HG03039 (cell line): ENCODE results near the gene USP20.

Source experiments
- ATAC-seq: cut with Tn5 transposase; IDR thresholded peaks from one replicate; pipeline ENCODE4 v1.9.1; 2021; ENCODE audit warnings: mild to moderate bottlenecking, moderate library complexity; ENCODE audit not compliant: unreplicated experiment

The USP20 gene

DNA sequence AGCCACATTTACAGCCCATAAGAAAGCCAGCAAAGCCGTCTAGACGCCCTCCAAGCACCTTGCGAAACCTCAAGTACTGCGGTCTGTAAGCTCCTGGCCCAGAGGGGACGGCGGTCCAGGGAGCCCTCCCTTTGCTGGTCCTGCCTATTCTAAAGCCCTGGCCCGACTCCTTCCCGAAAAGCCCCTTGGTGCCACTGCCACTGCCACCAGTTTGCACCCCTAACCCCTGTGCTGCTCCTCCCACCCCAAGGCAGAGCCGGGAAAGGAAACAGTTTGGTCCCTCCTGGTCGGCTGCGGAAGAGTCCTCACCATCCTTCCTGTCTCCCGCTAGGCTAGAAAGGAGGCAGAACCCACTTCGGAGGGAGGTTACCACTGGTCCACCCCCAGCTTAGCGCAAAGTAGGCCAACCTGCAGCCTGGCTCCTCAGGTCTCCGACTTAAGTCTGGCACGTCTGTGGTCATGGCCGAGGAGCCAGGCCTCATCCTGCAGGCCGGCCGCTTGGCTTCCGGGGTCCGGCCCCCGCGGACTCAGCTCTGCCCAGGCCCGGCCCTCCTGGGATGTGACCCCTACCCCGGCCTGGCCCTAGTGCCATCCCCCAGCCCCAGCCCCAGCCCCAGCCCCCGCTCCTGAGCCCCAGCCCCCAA is 12.2 kb upstream of the USP20 start:
- ATAC-seq, result no peak

DNA sequence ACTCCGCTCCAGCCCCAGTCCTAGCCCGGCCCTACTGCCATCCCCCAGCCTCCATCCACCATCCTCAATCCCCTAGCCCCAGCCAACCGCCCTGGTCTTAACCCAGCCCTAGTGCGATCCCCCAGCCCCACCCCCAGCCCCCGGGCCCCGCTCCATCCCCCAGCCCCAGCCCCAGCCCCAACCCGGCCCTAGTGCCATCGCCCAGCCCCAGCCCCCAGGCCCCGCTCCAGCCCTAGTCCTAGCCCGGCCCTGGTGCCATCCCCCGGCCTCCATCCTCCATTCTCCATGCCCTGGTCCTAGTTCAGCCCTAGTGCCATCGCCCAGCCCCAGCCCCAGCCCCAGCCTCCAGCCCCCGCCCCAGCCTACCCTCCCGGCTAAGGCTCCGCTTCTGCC is 11.7 kb upstream of the USP20 start:
- ATAC-seq, result no peak

DNA sequence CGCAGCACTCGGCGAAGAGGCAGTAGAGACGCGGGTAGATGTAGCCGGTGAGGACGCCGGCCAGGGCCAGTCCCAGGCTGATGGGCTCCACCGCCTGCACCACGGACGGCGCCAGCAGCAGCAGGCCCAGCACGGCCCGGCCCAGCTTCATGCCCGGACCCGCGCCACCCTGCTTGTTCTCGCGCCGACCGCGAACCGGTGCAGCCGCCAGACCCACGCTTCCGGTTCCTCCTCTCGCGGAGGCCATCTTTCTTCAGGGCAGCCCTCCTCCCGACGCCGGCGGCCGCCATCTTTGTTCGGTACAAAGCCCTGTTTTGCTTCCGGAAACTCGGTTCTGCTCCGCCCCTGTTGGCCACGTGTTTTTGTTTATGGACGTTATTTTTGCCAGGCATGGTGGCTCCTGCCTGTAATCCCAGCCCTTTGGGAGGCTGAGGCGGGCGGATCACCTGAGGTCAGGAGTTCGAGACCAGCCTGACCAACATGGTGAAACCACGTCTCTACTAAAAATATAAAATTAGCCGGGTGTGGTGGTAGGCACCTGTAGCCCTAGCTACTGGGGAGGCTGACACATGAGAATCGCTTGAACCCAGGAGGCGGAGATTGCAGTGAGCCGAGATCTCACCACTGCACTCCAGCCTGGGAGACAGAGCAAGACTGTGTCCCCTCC is 11.2 kb upstream of the USP20 start, which contains the start of gene TOR1A:
Gene TOR1A, minus strand, starts transcription at position 202 of the 667 bp plus-strand sequence. Its CDS starts 51 bp downstream, at position 151.
- peak; percentile 66 for ATAC-seq

DNA sequence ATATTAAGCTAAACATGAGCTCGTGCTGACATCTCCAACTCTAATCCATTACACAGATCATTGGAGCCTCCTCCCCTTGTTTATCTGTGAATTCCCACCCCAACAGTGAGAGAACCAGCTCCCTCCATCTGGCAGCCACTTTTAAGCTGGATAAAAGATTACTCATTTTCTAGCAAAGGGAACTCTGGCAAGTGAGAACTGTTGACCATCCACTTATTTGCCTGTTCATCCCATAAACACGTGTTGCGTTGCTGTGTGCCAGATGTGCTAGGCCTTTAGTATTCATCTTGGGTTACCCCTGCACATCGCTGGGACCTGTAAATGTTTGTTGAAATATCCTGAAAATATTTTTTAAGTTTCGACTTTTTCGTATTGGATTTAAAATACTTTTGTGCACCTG is 8.9 kb upstream of the USP20 start:
- no peak for ATAC-seq

DNA sequence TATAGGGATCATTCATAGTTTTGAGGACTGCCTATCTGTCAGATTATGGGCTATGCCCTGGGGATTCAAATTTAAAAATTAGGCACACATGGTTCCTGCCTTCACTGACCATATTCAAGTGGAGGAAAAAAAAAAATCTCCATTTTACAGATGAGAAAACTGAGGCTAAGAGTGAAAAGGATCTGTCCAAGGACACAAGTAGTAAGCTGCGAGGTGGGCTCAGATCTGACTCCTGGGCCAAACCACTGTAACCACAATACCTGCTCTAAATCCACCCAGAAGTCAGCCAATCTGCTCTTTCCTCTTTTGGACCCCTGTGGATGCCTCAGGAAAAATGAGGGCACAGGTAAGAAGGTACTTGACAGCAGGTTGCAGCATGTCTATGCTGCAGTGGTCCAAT is 8.5 kb upstream of the USP20 start:
- ATAC-seq, result no peak

DNA sequence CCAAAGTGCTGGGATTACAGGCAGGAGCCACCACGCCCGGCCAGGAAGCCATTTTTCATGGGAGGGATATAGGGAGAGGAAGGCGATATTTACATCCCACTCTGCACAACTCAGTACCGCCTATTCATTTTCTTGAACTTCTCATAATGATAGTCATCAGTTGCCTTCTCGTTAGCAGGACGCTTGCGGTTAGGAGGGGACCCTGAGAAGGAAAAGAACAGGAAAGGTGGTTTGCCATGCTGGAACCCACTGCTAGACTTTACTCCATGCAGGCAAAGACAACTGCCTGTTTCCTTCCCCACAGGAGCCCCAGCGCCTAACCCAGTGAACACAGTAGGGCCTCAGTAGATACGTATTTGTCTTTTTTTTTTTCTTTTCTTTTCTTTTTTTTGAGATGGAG is 7.2 kb upstream of the USP20 start:
- ATAC-seq, result no peak

DNA sequence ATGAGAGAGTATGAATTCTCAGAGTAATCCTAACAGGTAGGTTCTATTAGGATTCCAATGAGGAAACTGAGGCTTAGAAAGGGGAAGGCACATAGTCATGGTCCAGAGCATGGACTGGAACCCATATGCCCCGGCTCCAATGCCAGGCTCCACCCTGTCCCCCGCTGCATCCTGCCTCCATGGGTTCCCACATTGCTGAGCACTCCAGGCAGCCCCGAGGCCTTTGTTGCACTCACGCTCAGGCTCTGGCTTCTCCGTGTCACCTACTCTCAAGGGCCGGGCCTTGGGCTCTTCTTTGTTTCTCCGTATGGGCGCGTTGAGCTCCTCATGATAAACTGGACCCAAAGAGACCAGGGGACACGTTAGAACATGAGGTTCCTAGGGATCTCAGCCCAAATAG is 6.3 kb upstream of the USP20 start:
- ATAC-seq, result no peak

DNA sequence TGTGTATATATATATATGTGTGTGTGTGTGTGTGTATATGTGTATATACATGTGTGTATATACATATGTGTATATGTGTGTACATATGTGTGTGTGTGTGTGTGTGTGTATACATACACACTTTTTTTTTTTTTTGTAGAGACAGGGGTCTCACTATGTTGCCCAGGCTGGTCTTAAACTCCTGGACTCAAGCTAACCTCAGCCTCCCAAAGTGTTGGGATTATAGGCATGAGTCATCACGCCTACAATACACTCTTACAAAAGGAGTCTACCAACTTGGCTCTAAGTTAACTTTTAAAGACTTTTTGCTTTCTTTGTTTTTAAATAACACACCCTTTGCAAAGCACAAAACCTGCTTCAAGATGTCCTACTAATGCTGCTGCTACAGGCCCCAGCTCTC is 2.3 kb upstream of the USP20 start:
- no peak for ATAC-seq

DNA sequence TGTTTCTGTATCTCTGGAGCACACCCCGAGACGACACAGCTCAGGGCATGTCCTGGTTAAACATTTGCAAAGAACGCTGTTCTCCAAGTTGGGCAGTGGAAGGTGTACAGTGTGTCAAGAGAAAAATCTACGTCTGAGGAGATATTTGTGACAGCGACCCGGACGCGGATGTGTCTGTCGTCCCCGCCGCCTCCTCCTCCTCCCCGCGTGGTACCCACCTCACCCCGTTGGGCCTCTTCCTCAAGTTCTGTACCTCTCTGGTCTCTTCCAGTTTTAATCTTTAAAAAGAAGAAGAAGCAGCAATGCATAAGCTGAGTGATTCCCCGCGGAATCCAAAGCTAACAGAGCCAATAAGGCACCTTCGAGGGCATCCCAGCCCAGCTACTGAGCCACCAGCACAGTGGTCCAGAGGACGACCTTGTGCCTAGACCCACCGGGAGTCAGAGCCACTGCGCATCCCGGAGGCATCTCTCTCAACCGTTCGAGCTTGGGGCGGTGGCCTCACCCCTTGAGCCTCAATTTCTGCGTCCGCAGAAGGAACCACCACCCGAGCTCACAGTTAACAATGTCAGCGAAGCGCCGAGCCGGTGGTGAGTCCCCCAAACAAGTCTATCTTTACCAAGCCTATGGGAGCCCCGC is 650 bp upstream of the USP20 start:
- no peak for ATAC-seq

DNA sequence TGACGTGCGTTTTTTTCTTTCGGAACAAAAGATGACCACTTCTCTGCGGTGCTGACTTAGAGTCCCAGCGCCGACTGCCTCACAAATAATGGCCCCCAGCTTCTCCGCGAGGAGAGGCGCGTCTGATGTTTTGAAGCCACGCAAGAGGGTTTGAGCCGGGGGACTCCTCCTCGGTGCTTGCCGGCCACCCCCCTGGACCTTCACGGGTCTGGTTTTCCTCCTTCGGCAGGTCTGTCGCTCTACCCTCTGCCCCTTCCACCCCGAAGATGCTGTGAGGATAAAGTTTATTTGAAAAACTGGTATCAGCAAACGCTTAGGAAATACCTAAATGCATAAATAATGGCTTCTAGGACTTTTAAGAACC is 584 bp downstream of the USP20 start:
- no peak for ATAC-seq

DNA sequence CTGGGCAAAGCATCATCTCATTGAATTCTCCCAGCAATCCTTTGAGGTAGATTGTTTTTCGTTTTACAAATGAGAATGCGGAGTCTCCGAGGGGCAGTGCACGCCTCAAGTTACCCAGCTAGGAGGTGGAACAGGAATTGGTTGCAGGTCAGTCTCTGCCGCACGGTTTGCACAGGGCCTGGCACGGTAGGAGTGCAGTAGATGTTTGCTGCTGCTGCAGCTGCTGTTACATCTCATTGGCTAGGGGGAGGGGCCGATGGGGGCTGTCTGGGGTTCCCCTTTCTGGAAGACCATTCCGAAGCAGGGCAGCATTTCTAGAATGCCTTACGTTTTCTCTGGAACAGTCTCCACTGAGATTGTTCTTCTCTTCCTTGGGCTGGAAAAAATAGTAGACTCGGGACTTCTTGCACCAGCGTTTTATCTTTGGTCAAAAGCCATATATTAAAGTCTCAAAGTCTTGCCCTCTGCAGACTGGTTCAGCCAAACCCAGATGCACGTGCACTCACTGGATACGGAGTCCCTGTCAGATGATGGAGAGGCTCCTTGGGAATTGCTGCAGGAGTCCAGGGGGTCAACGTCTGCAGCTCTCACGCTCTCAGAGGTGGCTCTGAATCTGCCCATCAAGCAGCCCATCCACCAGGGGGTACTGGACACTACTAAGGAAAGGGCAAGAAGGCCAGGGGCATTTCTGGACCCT is 1.2 kb downstream of the USP20 start:
- ATAC-seq, result no peak

DNA sequence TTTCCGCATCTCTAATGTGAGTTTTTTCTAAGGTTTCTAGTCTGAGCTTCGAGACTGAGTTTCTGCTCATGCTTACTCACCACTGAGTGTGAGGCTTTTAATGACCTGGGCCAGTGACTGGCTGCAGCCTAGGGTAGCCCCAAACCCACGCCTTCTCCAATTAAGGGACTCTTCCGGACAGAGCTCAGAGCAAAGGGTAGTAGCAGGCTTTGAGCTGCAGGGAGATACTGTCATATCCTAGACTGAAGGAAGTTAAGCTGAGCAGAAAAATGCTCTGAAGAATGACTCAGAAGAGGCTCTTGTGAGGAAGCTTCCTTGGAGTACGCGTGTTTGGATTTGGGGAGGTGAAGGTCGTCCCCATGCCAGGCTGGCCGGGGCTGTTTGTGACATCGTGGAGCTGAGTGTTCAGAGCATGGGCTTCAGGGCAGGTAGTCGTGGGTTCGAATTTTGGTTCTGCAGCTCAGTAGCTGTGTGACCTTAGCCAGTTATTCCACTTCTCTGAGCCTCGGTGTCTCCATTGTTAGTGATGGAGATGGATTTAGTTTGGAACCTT is 3.5 kb downstream of the USP20 start:
- no peak for ATAC-seq

DNA sequence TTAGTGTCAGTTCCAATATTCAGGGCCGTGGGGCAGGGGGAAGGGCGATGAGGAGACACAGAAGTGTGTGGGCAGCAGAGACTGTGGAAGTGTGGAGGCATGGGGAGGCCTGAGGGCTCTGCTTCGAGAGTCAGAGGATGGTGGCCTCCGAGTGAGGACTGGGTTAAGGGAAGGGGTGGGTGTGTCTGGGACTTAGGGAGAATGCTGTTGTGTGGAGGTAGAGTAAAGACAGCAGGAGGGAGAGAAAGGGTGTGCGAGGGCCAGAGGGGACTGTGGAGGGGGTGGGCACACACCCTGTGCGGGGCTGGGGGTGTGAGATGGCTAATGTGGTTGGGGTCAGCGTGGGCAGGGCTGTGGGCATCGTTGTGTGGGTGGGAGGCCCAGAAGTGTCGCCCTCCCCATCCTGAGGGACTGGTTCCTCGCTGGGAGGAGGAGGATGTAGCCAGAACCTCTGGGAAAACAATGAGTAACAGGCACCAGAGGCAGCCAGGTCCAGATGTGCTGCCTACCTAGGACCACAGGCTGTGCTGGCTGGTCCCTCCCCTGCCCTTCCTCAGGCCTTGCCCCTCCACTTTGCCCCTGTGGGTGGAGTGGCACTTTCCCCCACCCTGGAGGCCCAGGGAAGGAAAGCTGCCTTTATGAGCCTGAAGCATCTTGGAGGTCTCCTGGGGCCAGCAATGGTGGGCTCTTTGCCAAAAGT is 4.2 kb downstream of the USP20 start:
- ATAC-seq, result no peak

DNA sequence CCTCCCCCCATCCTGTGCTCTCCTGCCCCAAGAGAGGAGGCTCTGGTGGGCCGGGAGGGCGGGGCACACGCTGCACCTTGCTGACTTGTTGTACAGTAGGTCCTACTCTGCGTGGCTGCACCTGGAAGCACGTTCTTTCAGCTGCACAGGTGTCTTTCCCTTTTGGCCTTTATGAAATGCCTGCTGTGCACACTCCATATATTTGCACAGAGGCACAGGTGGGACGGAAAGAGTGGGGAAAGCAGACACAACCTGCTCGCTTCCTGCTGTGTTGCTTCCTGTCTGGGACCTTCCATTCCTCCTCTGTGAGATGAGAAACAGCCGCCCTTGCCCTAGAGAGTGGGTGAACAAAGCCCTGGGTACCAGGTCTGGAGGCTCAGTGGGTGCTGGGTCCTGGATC is 4.8 kb downstream of the USP20 start:
- ATAC-seq, result no peak

DNA sequence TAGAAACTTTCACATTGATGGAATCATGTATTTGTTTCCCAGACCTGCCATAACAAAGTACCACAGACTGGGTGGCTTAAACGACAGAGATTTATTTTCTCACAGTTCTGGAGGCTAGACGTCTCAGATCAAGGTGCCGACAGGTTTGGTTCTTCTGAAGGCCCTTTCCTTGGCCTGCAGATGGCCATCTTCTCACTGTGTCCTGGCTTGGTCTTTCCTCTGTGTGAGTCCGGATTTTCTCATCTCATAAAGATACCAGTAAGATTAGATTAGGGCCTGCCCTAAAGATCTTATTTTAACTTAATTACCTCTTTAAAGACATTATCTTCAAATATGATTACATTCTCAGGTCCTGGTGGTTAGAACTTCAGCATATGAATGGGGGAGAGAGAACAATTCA is 5.8 kb downstream of the USP20 start:
- ATAC-seq, result no peak

DNA sequence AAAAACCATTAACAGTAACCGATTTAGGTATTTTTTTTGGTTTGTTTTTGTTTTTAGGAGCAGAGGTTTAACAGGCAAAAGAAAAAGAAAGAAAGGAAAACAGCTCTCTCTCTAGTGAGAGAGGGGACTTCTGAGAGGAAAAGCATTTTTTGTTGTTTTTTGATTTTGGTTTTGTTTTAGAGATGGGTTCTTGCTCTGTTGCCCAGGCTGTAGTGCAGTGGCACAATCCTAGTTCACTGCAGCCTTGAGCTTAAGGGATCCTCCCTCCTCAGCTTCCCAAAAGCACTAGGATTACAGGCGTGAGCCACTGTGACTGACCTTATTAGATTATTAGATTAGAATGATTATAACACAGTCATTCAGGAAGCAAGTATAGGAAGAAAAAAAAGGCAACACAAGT is 10.1 kb downstream of the USP20 start:
- no peak for ATAC-seq

DNA sequence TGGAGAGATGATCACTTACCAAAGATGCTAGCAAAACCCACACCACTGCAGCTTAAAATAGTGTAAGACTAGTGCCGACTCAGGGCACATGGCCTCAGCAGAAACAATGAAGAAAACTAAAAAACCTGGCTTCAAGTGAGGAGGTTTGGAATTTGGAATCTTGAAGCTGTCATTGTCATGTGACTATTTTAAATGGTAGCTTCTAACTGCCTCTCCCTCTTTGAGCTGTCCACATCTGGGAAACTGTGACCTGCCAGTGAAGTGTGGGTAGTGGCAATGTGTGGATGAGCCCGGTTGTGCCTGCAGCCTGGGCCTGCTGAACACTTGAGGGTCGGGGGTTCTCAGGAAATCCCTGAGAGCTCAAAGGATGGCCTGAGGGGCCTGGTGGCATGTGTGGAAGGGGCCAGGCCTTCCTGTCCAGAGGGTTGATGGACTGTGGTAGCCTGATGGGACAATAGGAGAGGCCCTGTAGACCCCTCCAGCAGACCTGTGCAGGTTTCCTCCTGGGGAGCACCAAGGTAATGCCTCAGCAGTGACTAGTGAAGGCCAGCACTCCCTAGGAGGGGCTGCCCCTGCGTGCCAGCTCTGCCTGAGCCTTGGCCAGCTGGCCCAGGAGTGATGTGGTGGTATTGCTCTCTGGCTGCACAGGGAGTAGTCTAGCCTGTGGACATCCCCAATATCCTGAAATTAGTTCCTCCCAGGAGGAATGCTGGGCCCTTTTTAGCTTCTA is 13.6 kb downstream of the USP20 start:
- no peak for ATAC-seq

DNA sequence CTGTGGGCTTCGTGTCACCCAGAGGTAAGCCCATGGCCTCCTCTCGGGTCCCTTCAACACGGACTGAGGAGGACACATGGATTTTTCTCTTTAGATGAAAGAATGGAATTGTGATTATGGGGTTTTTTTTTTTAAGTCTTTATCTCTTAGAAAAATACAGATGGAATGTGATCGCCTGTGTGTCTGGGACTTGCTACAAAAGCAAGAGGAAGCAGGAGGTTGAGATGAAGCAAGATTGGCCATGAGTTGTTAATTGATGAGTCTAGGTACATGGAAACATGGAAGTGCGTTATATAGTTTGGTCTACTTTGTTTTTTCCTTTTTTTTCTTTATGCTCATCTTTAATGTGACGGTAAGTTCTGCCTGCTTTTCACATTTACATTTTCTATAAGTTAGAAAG is 14.6 kb downstream of the USP20 start:
- ATAC-seq, result no peak

DNA sequence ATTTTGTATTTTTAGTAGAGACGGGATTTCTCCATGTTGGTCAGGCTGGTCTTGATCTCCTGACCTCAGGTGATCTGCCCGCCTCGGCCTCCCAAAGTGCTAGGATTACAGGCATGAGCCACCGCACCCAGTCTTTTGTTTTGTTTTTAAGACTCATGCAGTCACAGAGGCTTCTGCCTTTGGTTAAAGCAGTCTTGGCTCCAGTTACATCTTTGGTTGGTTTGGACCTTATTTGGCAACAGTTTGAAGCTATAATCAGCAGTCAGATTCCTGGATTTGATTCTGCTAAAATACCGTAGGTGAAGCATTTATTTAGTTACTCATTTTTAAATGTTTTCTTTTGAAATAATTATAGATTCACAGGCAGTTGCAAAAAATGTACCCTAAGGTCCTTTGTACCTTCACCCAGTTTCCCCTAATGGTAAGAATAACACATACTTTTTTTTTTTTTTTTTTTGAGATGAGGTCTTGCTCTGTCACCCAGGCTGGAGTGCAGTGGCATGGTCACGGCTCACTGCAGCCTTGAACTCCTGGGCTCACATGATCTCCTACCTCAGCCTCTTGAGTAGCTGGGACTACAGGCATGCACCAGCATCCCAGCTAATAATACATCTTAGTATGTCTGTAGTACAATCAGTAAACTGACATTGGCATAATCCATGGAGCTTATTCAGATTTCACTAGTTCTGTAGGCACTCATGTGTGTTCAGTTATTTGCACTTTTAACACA is 15.7 kb downstream of the USP20 start:
- no peak for ATAC-seq

DNA sequence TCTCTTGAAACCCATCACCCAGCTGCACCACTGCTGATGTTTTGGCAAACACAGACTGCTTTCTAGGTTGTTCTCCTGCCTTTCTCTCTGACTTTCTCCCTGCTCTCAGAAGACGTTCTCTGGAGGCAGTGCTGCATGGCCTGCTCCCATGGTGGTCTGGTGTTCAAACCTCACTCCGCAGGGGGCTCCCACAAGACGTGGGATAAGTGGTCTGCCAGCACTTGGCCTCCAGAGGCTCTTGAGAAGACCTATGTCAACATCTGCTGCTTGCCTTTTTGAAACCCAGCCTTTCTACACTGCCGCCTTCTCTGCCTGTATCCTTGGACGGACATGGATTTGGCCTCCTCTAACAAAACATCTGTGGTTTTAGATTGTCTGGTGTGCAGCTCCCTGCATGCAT is 16.6 kb downstream of the USP20 start:
- no peak for ATAC-seq
